ENCODE measurements around the gene ZNF571. TPM values are rescaled to one million over a fixed set of nuclear protein-coding genes. Genes with fewer than 3 reads are reported as not detected.

Gene ZNF571
- total RNA-seq (10.0 and 13.1 TPM in 2 replicates), polyA plus RNA-seq (4.8 and 10.3 TPM in 2 replicates), polyA minus RNA-seq (10.0 and 10.7 TPM in 2 replicates)
- total RNA-seq (2013) = 11.9 TPM

DNA sequence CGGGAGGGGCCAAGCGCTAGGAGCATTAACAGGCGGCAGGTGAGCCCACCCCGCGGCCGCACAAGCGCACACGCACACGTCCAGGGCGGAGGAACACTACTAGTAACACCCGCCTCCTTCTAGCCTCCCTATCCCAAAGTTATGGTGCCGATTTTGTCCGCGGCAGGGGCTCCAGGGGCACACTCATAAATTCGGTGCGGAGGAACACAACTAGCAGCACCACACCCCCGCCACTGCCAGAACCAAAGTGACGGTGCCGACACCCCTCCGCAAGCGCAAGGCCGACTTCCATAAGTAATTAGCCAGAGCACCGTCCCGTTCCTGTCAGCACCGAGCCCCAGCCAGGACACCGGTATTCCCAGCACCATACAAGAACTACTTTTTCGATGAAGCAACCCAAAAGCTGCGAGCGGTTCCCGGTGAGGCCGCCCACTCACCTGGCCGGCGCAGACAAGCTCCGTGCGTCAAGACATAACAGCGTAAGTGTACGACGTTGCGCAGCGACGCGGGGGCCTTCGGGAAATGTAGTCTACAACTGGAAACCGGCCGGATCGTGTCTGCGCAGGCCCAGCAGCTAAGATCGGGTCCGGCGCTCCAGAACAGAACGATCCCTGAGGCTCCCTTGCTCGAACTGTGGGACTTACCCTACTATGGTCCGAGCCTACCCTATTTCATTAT, at the start of gene ZNF571, which contains the start of gene ZNF540:
TSS of gene ZNF571 (minus strand) at position 489 of the 678 bp plus-strand sequence. CDS start 8,116 bp downstream, outside the sequence.
TSS of gene ZNF540 (plus strand) at position 573 of the 678 bp plus-strand sequence. CDS start 3,572 bp downstream, outside the sequence.
- no peak for TF ChIP-seq CTCF (IDR thresholded peaks at IDR 0.05)
- TF ChIP-seq EZH2 (IDR thresholded peaks at IDR 0.05; ENCODE audit: borderline replicate concordance, insufficient read depth, low read depth, low read length, poor library complexity, severe bottlenecking) = no peak
- peak; percentile 96 for ATAC-seq (ENCODE audit: low read depth)
- intact Hi-C loops (cut with micrococcal nuclease) = loop anchor here (1.0 to 10.0 kb wide), 11 partner anchors 62 to 1950 kb away; partner anchors contain the start of genes COX6B1, ETV2, ZNF260 and ZNF345
- Histone ChIP-seq H3K36me3 (replicated peaks in 1 of 2; ENCODE audit: control extremely low read depth in 1 of 2, control insufficient read depth in 1 of 2, extremely low read depth in 1 of 2, insufficient read depth in 2 of 2, low read length in 1 of 2) (peaks cover 0 to 10% of the 10 kb centered on the region in 2 experiments), H3K4me3 (ENCODE audit: control extremely low read depth in 1 of 5, extremely low read depth in 1 of 5, insufficient read depth in 1 of 5, low read depth in 2 of 5, low read length in 4 of 5) (peak within 1 kb of the TSS; percentile 67 to 88 (median 87)), H3K9me3 (ENCODE audit: control extremely low read depth in 1 of 3, control insufficient read depth in 2 of 3, insufficient read depth in 1 of 3, low read length in 2 of 3) (peaks cover 7 to 24% (median 10%) of the 10 kb centered on the region in 3 donors), H2AFZ (ENCODE audit: insufficient read depth, low read depth, low read length, poor library complexity, severe bottlenecking) (peak within 1 kb of the TSS; percentile 90), H3K79me2 (ENCODE audit: control insufficient read depth, insufficient read depth, low read length) (peaks cover 22% of the 10 kb centered on the region), H3K4me1 (ENCODE audit: control insufficient read depth in 2 of 2, insufficient read depth in 2 of 2, low read length in 2 of 2) (peaks cover 11 to 14% of the 10 kb centered on the region in 2 donors), H4K20me1 (ENCODE audit: control insufficient read depth, insufficient read depth, low read length, poor library complexity, severe bottlenecking) (no peaks in the 10 kb centered on the region), H3K27ac (ENCODE audit: low read length in 2 of 2) (peak within 1 kb of the TSS; percentile 93 to 96), H3K27me3 (replicated peaks in 1 of 4; ENCODE audit: control extremely low read depth in 1 of 4, control insufficient read depth in 3 of 4, insufficient read depth in 4 of 4, low read length in 3 of 4) (no peaks in the 10 kb centered on the region), H3K9ac (ENCODE audit: low read length) (peak within 1 kb of the TSS; percentile 94), H3K4me2 (replicated peaks; ENCODE audit: low read depth, low read length, poor library complexity, severe bottlenecking) (peak within 1 kb of the TSS; percentile 82)
- Mint-ChIP-seq H3K9me3 (ENCODE audit: insufficient read depth) (peaks cover 4% of the 10 kb centered on the region), H3K4me1 (peaks cover 25% of the 10 kb centered on the region), H3K4me3 (peak within 1 kb of the TSS; percentile 99), H3K27me3 (no peaks in the 10 kb centered on the region), H3K27ac (peak within 1 kb of the TSS; percentile 99)
- POLR2A ChIA-PET = interaction anchor here (0.5 to 2.5 kb wide), 10 partner anchors 60 to 1105 kb away, joined by 3 to 8 read pairs (median 4); partner anchors contain the start of genes ZNF527, ZNF566, ZNF569 and ZNF570
- peak; percentile 95 for DNase-seq
- CTCF ChIA-PET = interaction anchor here (0.6 to 1.5 kb wide), 5 partner anchors 42 to 675 kb away, joined by 3 to 4 read pairs (median 3); partner anchors contain the start of genes ZNF527, ZNF570 and ZNF607
- WGBS (ENCODE audit: insufficient coverage) = under 1% methylated on average over 52 of the region's 53 CpGs
